Body of pancreas (tissue), 4 donors: ENCODE results near the gene HIPK3.

Experiments
- POLR2A ChIP-seq, 3 donors: fragments of 450-650 bp; IDR thresholded peaks; one replicate each; pipeline ENCODE4 v1.6.1; 2016; ENCODE audit warnings: antibody characterized with exemption in 3 of 3, mild to moderate bottlenecking in 2 of 3
- TF ChIP-seq, protein P1 (sequence below), 7 experiments: fragments of 450-650 bp in 4 of 7; fragments of 200-600 bp in 3 of 7; sonication (generic) in 3 of 7; IDR thresholded peaks; one replicate each; pipeline ENCODE4 v1.5.1; 2016 to 2019; ENCODE audit warnings: antibody characterized with exemption in 7 of 7

DNA sequence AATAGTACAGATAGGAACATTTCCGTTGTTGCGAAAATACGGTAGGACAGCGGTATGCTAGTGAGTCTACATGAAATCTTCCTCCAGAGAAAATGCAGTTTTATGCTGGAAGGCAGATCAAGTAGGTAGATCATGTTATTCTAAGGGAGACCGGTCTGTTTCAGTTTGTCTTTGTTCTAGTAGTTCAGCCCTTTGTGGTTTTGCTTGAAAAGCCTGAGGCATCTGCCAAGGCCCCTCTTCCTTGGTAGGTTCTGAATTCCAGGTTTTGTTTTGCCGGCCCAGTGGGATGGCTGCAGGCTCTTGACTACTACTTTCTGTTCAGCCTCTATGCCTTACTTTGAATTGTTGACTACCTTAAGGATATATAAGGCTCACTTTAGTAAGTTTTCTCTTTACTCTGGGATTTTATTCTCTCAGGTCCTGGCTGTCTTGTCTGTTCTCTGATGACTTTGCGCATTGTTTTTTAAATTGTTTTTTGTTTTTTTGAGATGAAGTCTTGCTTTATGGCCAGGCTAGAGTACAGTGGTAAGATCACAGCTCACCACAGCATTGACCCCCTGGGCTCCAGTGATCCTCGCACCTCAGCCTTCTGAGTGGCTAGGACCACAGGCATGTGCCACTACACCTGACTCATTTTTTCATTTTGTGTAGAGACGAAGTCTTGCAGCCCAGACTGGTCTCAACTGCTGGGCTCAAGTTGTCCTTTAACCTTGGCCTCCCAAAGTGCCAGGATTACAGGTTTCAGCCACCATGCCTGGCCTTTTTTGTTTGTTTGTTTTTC lies 53.7 kb downstream of the HIPK3 start:
- TF ChIP-seq, protein P1, sequence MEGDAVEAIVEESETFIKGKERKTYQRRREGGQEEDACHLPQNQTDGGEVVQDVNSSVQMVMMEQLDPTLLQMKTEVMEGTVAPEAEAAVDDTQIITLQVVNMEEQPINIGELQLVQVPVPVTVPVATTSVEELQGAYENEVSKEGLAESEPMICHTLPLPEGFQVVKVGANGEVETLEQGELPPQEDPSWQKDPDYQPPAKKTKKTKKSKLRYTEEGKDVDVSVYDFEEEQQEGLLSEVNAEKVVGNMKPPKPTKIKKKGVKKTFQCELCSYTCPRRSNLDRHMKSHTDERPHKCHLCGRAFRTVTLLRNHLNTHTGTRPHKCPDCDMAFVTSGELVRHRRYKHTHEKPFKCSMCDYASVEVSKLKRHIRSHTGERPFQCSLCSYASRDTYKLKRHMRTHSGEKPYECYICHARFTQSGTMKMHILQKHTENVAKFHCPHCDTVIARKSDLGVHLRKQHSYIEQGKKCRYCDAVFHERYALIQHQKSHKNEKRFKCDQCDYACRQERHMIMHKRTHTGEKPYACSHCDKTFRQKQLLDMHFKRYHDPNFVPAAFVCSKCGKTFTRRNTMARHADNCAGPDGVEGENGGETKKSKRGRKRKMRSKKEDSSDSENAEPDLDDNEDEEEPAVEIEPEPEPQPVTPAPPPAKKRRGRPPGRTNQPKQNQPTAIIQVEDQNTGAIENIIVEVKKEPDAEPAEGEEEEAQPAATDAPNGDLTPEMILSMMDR (IDR thresholded peaks at IDR 0.05) = no peak
- TF ChIP-seq POLR2A (IDR thresholded peaks at IDR 0.05) = no peak
